Subcutaneous abdominal adipose tissue (tissue), 5 donors: ENCODE data around the gene NFATC3.
"Not testable (repeated sequence)": the region's sequence is repeated elsewhere in the genome, so short reads cannot be mapped to it uniquely, and the experiment has no call there.

Experiments
- H3K27ac ChIP-seq: one replicate; pipeline ENCODE4 v1.7.0; 2013; ENCODE audit warnings: low read depth, mild to moderate bottlenecking, inconsistent platforms, low read length, moderate library complexity
- H3K27me3 ChIP-seq, 5 donors: one replicate each; pipeline ENCODE4 v1.7.0; 2013; ENCODE audit warnings: low read length in 5 of 5, inconsistent platforms in 1 of 5; ENCODE audit not compliant: control insufficient read depth in 5 of 5, insufficient read depth in 4 of 5
- H3K36me3 ChIP-seq, 5 donors: one replicate each; pipeline ENCODE4 v1.7.0; 2013; ENCODE audit warnings: low read length in 5 of 5; ENCODE audit not compliant: control insufficient read depth in 5 of 5, insufficient read depth in 5 of 5
- H3K4me1 ChIP-seq, 5 donors: one replicate each; pipeline ENCODE4 v1.7.0; 2013; ENCODE audit warnings: low read length in 5 of 5, mild to moderate bottlenecking in 3 of 5, moderate library complexity in 1 of 5; ENCODE audit not compliant: control insufficient read depth in 5 of 5, insufficient read depth in 5 of 5
- H3K4me3 ChIP-seq, 5 donors: one replicate each; pipeline ENCODE4 v1.7.0; 2013; ENCODE audit warnings: low read length in 5 of 5, low read depth in 1 of 5
- H3K9ac ChIP-seq, 5 donors: one replicate each; pipeline ENCODE4 v1.7.0; 2013; ENCODE audit warnings: low read length in 5 of 5, mild to moderate bottlenecking in 4 of 5, moderate library complexity in 3 of 5
- H3K9me3 ChIP-seq, 5 donors: one replicate each; pipeline ENCODE4 v1.7.0; 2013; ENCODE audit warnings: low read length in 5 of 5; ENCODE audit not compliant: control insufficient read depth in 5 of 5
- donor health status: healthy.
- donor health status: healthy.
- donor health status: healthy.
- donor health status: healthy.
- donor health status: healthy.

Gene NFATC3

GRCh38 chr16:68131813-68132706 lies 46.9 kb downstream of the NFATC3 start:
- Histone ChIP-seq H3K4me1 (peaks cover 0 to 10% (median 6%) of the 10 kb centered on the region in 5 donors), H3K27me3 (no peaks in the 10 kb centered on the region), H3K27ac (no peak overlapping the region), H3K4me3 (no peak overlapping the region), H3K9ac (no peak overlapping the region), H3K9me3 (no peaks in the 10 kb centered on the region), H3K36me3 (peaks cover 0 to 3% (median 0%) of the 10 kb centered on the region in 5 donors)

- not testable (repeated sequence) for H3K9ac ChIP-seq, H3K9me3 ChIP-seq, H3K36me3 ChIP-seq, H3K27me3 ChIP-seq, H3K4me1 ChIP-seq, H3K27ac ChIP-seq, H3K4me3 ChIP-seq
Measured at GRCh38 chr16:68133000-68133399, 47.8 kb downstream of the NFATC3 start.

GRCh38 chr16:68134644-68135043 lies 49.5 kb downstream of the NFATC3 start:
- no peaks in the 10 kb centered on the region for H3K27me3 ChIP-seq
- no peak overlapping the region for H3K4me3 ChIP-seq
- peaks cover 0 to 10% (median 7%) of the 10 kb centered on the region in 5 donors for H3K36me3 ChIP-seq
- no peak overlapping the region for H3K27ac ChIP-seq
- H3K9me3 ChIP-seq: no peaks in the 10 kb centered on the region
- H3K4me1 ChIP-seq: peaks cover 0 to 10% (median 6%) of the 10 kb centered on the region in 5 donors
- H3K9ac ChIP-seq: no peak overlapping the region

- no peak overlapping the region for H3K9ac ChIP-seq
- H3K27me3 ChIP-seq: no peaks in the 10 kb centered on the region
- peaks cover 0 to 10% (median 6%) of the 10 kb centered on the region in 5 donors for H3K4me1 ChIP-seq
- no peak overlapping the region for H3K27ac ChIP-seq
- H3K36me3 ChIP-seq: peaks cover 0 to 15% (median 7%) of the 10 kb centered on the region in 5 donors
- H3K4me3 ChIP-seq: no peak overlapping the region
- H3K9me3 ChIP-seq: no peaks in the 10 kb centered on the region
Measured at GRCh38 chr16:68136515-68136914, 51.3 kb downstream of the NFATC3 start.

- Histone ChIP-seq H3K4me3 (no peak overlapping the region), H3K27me3 (no peaks in the 10 kb centered on the region), H3K27ac (no peak overlapping the region), H3K9me3 (no peaks in the 10 kb centered on the region), H3K9ac (no peak overlapping the region), H3K4me1 (peaks cover 0 to 17% (median 8%) of the 10 kb centered on the region in 5 donors), H3K36me3 (peaks cover 0 to 8% (median 6%) of the 10 kb centered on the region in 5 donors)
Measured at GRCh38 chr16:68144008-68144407, 58.8 kb downstream of the NFATC3 start.

GRCh38 chr16:68146585-68146984 lies 61.4 kb downstream of the NFATC3 start:
- Histone ChIP-seq H3K4me3 (no peak overlapping the region), H3K27me3 (no peaks in the 10 kb centered on the region), H3K27ac (no peak overlapping the region), H3K9me3 (no peaks in the 10 kb centered on the region), H3K4me1 (peaks cover 0 to 19% (median 8%) of the 10 kb centered on the region in 5 donors), H3K9ac (no peak overlapping the region), H3K36me3 (peaks cover 0 to 10% (median 4%) of the 10 kb centered on the region in 5 donors)

GRCh38 chr16:68147444-68147843 lies 62.3 kb downstream of the NFATC3 start:
- H3K9me3 ChIP-seq: no peaks in the 10 kb centered on the region
- peaks cover 0 to 19% (median 8%) of the 10 kb centered on the region in 5 donors for H3K4me1 ChIP-seq
- H3K27ac ChIP-seq: no peak overlapping the region
- no peaks in the 10 kb centered on the region for H3K27me3 ChIP-seq
- H3K9ac ChIP-seq: no peak overlapping the region
- peaks cover 0 to 10% (median 4%) of the 10 kb centered on the region in 5 donors for H3K36me3 ChIP-seq
- H3K4me3 ChIP-seq: no peak overlapping the region

GRCh38 chr16:68149596-68149995 lies 64.4 kb downstream of the NFATC3 start:
- Histone ChIP-seq H3K9ac (no peak overlapping the region), H3K36me3 (peaks cover 0 to 7% (median 4%) of the 10 kb centered on the region in 5 donors), H3K4me3 (no peak overlapping the region), H3K27me3 (no peaks in the 10 kb centered on the region), H3K9me3 (no peaks in the 10 kb centered on the region), H3K27ac (no peak overlapping the region), H3K4me1 (peaks cover 0 to 19% (median 8%) of the 10 kb centered on the region in 5 donors)

- H3K27ac ChIP-seq: no peak overlapping the region
- no peak overlapping the region for H3K4me3 ChIP-seq
- H3K36me3 ChIP-seq: peaks cover 9 to 16% (median 9%) of the 10 kb centered on the region in 5 donors
- peaks cover 0 to 1% (median 0%) of the 10 kb centered on the region in 5 donors for H3K4me1 ChIP-seq
- no peak overlapping the region for H3K9ac ChIP-seq
- no peaks in the 10 kb centered on the region for H3K27me3 ChIP-seq
- no peaks in the 10 kb centered on the region for H3K9me3 ChIP-seq
Measured at GRCh38 chr16:68155425-68155824, 70.3 kb downstream of the NFATC3 start.

GRCh38 chr16:68162413-68162812 lies 77.2 kb downstream of the NFATC3 start:
- Histone ChIP-seq H3K27ac (no peak overlapping the region), H3K4me1 (no peaks in the 10 kb centered on the region), H3K36me3 (peaks cover 11 to 34% (median 27%) of the 10 kb centered on the region in 5 donors), H3K27me3 (no peaks in the 10 kb centered on the region), H3K9ac (no peak overlapping the region), H3K9me3 (no peaks in the 10 kb centered on the region), H3K4me3 (no peak overlapping the region)
